Right lobe of liver (tissue), 6 donors: ENCODE results near the gene RBX1. TPM values are rescaled to one million over a fixed set of nuclear protein-coding genes. Genes with fewer than 3 reads are reported as not detected.
A peak's percentile ranks its signal among the peaks of the same experiment; 100 is the strongest.
"Not testable (repeated sequence)": the region's sequence is repeated elsewhere in the genome, so short reads cannot be mapped to it uniquely, and the experiment has no call there.

Source experiments
- ATAC-seq, 4 donors: fragments of 200-7000 bp; cut with Tn5 transposase; one replicate each; pipeline ENCODE4 v1.9.1; 2020; ENCODE audit warnings: mild to moderate bottlenecking in 4 of 4, moderate library complexity in 4 of 4
- DNase-seq, 3 donors: peaks; one replicate each; pipeline ENCODE4 v3.0.0-alpha.2; 2020
- H3K27ac ChIP-seq, 3 donors: fragments of 200-600 bp; one replicate each; pipeline ENCODE4 v1.8.0; 2022
- H3K27me3 ChIP-seq, 2 donors: fragments of 200-600 bp; one replicate each; pipeline ENCODE4 v1.8.0; 2022
- H3K36me3 ChIP-seq, 4 donors: fragments of 200-600 bp; sonication (generic) in 1 of 4; one replicate each; pipeline versions ENCODE4 v1.5.1 to v1.8.0; 2017 to 2022; ENCODE audit warnings: control low read depth in 1 of 4
- H3K4me1 ChIP-seq, 4 donors: fragments of 200-600 bp; sonication (generic) in 1 of 4; one replicate each; pipeline versions ENCODE4 v1.5.1 to v1.8.0; 2017 to 2022; ENCODE audit warnings: control low read depth in 1 of 4
- H3K4me3 ChIP-seq, 3 donors: fragments of 200-600 bp; one replicate each; pipeline ENCODE4 v1.8.0; 2022
- H3K9me3 ChIP-seq, 4 donors: fragments of 200-600 bp; sonication (generic) in 1 of 4; one replicate each; pipeline versions ENCODE4 v1.5.1 to v1.8.0; 2017 to 2022; ENCODE audit warnings: control low read depth in 1 of 4
- CTCF ChIP-seq, 4 donors: fragments of 200-600 bp in 3 of 4; fragments of 450-650 bp in 1 of 4; IDR thresholded peaks; one replicate each; pipeline versions ENCODE4 v1.5.1 to v1.8.0; 2016 to 2022; ENCODE audit warnings: antibody characterized with exemption in 4 of 4, mild to moderate bottlenecking in 2 of 4
- POLR2A ChIP-seq: fragments of 450-650 bp; IDR thresholded peaks from one replicate; pipeline ENCODE4 v1.6.1; 2017; ENCODE audit warnings: antibody characterized with exemption, mild to moderate bottlenecking
- WGBS: methylation state at CpG from one replicate; pipeline ENCODE4 v1.1.6; 2018; ENCODE audit warnings: low coverage, low lambda C conversion rate; ENCODE audit not compliant: insufficient coverage; ENCODE audit errors: missing lambda C conversion rate; 5-methylcytosine and 5-hydroxymethylcytosine counted together
- intact Hi-C, 2 donors: fragments of 100-400 bp; cut with DNase I; formaldehyde crosslinking; loops; one replicate each; pipeline versions ENCODE4 v1.11.2 to v1.14.1; 2022
- long read RNA-seq: library from polyadenylated mRNA; unstranded; transcript quantifications from one replicate; pipeline ENCODE4 v2.0.0, GENCODE V29; 2019
- total RNA-seq, 6 experiments: library from RNA; depleted of rRNA in 2 of 6; stranded (reverse); fragments of >200 nt in 2 of 6; fragmentation: NEBNext Ultra II Directional in 3 of 6; extraction: Animal tissue kit (Norgen Biotek cat#: 25700) in 3 of 6; gene quantifications; one replicate each; pipeline versions ENCODE4 v1.1.0 to v1.2.4, GENCODE V29; 2016 to 2023
- donor health status: DM: no; HTN: yes; CAD: no.
- donor health status: DM: no; HTN: no; CAD: no.
- donor health status: DM: no; HTN: no; CAD: no.
- donor health status: DM: no; HTN: yes; CAD: no.
- donor health status: DM: no; HTN: yes; CAD: no.

Gene RBX1
- total RNA-seq = 10 to 100 TPM; 14.2 to 24.3 (median 17.4) TPM
- long read RNA-seq, transcript RBX1-201 (5 exons, 1,188 nt) = major isoform, 27 of 32 reads
- long read RNA-seq, partial matches to known transcripts = 0 of 32 reads
- long read RNA-seq, other reads (novel, unspliced or antisense) = 5 of 32 reads

GRCh38 chr22:40950962-40951794 lies at the start of gene RBX1:
Gene RBX1 (plus strand): TSS chr22:40951378. CDS start chr22:40951399, 21 bp downstream.
- TF ChIP-seq POLR2A = peak; percentile 82
- TF ChIP-seq CTCF (IDR thresholded peaks at IDR 0.05) = no peak
- peaks cover 0 to 7% (median 2%) of the 10 kb centered on the region in 4 donors for H3K4me1 ChIP-seq

GRCh38 chr22:40904101-40904500 lies 47.1 kb upstream of the RBX1 start:
- H3K27me3 ChIP-seq = no peaks in the 10 kb centered on the region
- DNase-seq (no peak), ATAC-seq (no peak)
- H3K4me3 ChIP-seq = no peak overlapping the region
- intact Hi-C loops = no loop called here
- H3K36me3 ChIP-seq = peaks cover 0 to 16% (median 2%) of the 10 kb centered on the region in 4 donors
- no peaks in the 10 kb centered on the region for H3K4me1 ChIP-seq
- 100% methylated on average over 1 of the region's 1 CpG for WGBS
- no peak overlapping the region for H3K27ac ChIP-seq
- H3K9me3 ChIP-seq = no peaks in the 10 kb centered on the region
- TF ChIP-seq POLR2A = no peak
- no peak for TF ChIP-seq CTCF (IDR thresholded peaks at IDR 0.05)

More at GRCh38 chr22:40950962-40951794, at the start of gene RBX1:
- Histone ChIP-seq H3K27me3 (no peaks in the 10 kb centered on the region), H3K4me3 (peak within 1 kb of the TSS; percentile 91 to 95 (median 94)), H3K9me3 (no peaks in the 10 kb centered on the region), H3K36me3 (peaks cover 0 to 12% (median 2%) of the 10 kb centered on the region in 4 donors), H3K27ac (peak within 1 kb of the TSS; percentile 73 to 97 (median 75))
- DNase-seq (peak; percentile 99), ATAC-seq (peak; percentile 94 to 97 (median 96))
- 0% methylated on average over 20 of the region's 86 CpGs for WGBS
- intact Hi-C loops = loop anchor here in 1 of 2 donors (10.0 kb wide), 1 partner anchor 134 kb away; no protein-coding TSS in a partner anchor

GRCh38 chr22:40908895-40909294 lies 42.3 kb upstream of the RBX1 start:
- H3K27ac ChIP-seq = no peak overlapping the region
- WGBS = 97% methylated on average over 2 of the region's 6 CpGs
- no peak for DNase-seq
- no peaks in the 10 kb centered on the region for H3K4me1 ChIP-seq
- TF ChIP-seq POLR2A = no peak
- TF ChIP-seq CTCF (IDR thresholded peaks at IDR 0.05) = no peak
- H3K4me3 ChIP-seq = no peak overlapping the region
- no peak for ATAC-seq
- intact Hi-C loops = no loop called here
- no peaks in the 10 kb centered on the region for H3K9me3 ChIP-seq
- H3K27me3 ChIP-seq = no peaks in the 10 kb centered on the region
- H3K36me3 ChIP-seq = peaks cover 0 to 47% (median 7%) of the 10 kb centered on the region in 4 donors

GRCh38 chr22:40911772-40912171 lies 39.4 kb upstream of the RBX1 start:
- H3K27me3 ChIP-seq = no peaks in the 10 kb centered on the region
- 94% methylated on average over 2 of the region's 3 CpGs for WGBS
- ATAC-seq = no peak
- H3K4me3 ChIP-seq = no peak overlapping the region
- intact Hi-C loops = no loop called here
- no peak for DNase-seq
- H3K4me1 ChIP-seq = no peaks in the 10 kb centered on the region
- no peaks in the 10 kb centered on the region for H3K9me3 ChIP-seq
- TF ChIP-seq POLR2A = no peak
- TF ChIP-seq CTCF (IDR thresholded peaks at IDR 0.05) = no peak
- peaks cover 0 to 48% (median 8%) of the 10 kb centered on the region in 4 donors for H3K36me3 ChIP-seq
- no peak overlapping the region for H3K27ac ChIP-seq

- intact Hi-C loops, ATAC-seq, H3K4me1 ChIP-seq: not testable (repeated sequence)
Measured at GRCh38 chr22:40912987-40913386, 38.2 kb upstream of the RBX1 start.

More at GRCh38 chr22:40912987-40913386, 38.2 kb upstream of the RBX1 start:
- peaks cover 0 to 55% (median 8%) of the 10 kb centered on the region in 4 donors for H3K36me3 ChIP-seq
- 85% methylated on average over 5 of the region's 6 CpGs for WGBS
- DNase-seq, H3K4me3 ChIP-seq, H3K27me3 ChIP-seq, H3K9me3 ChIP-seq, H3K27ac ChIP-seq: not testable (repeated sequence)
